Left lung (tissue), 10 donors: ENCODE data around the gene NXPE2. TPM values are rescaled to one million over a fixed set of nuclear protein-coding genes. Genes with fewer than 3 reads are reported as not detected.

Source experiments
- ATAC-seq: fragments of 200-7000 bp; cut with Tn5 transposase; one replicate; pipeline ENCODE4 v1.9.1; 2020; ENCODE audit warnings: moderate library complexity
- DNase-seq, 4 donors: peaks; one replicate each; pipeline ENCODE4 v3.0.0-alpha.2; 2013 to 2020
- H3K27ac ChIP-seq, 2 donors: fragments of 200-600 bp; sonication (generic) in 1 of 2; one replicate each; pipeline versions ENCODE4 v1.5.0 to v1.8.0; 2020 to 2021
- H3K27me3 ChIP-seq, 2 donors: fragments of 200-600 bp; sonication (generic) in 1 of 2; one replicate each; pipeline versions ENCODE4 v1.5.0 to v1.8.0; 2020 to 2021
- H3K36me3 ChIP-seq, 2 donors: fragments of 200-600 bp; sonication (generic) in 1 of 2; one replicate each; pipeline versions ENCODE4 v1.5.0 to v1.8.0; 2020 to 2021
- H3K4me1 ChIP-seq, 2 donors: fragments of 200-600 bp; one replicate each; pipeline ENCODE4 v1.8.0; 2021
- H3K4me3 ChIP-seq, 2 donors: fragments of 200-600 bp; sonication (generic) in 1 of 2; one replicate each; pipeline versions ENCODE4 v1.5.0 to v1.8.0; 2020 to 2021; ENCODE audit warnings: mild to moderate bottlenecking in 1 of 2
- H3K9me3 ChIP-seq, 2 donors: fragments of 200-600 bp; sonication (generic) in 1 of 2; one replicate each; pipeline versions ENCODE4 v1.5.0 to v1.8.0; 2020 to 2021
- intact Hi-C, 2 donors: fragments of 100-400 bp; cut with DNase I; formaldehyde crosslinking; loops; one replicate each; pipeline versions ENCODE4 v1.11.2 to v1.14.2; 2022
- polyA plus RNA-seq, 6 donors: library from polyadenylated mRNA; unstranded; fragments of 120-200 nt; gene quantifications; one replicate each; pipeline ENCODE4 v1.2.1, GENCODE V29; 2013; ENCODE audit not compliant: insufficient read length in 6 of 6
- total RNA-seq, 2 donors: library from RNA; stranded (reverse); fragmentation: NEBNext Ultra II Directional; extraction: Animal tissue kit (Norgen Biotek cat#: 25700); gene quantifications; one replicate each; pipeline ENCODE4 v1.2.1, GENCODE V29; 2021
- TF ChIP-seq, protein P1 (sequence below), 2 donors: fragments of 200-600 bp; sonication (generic) in 1 of 2; IDR thresholded peaks; one replicate each; pipeline versions ENCODE4 v1.5.0 to v1.8.0; 2021; ENCODE audit warnings: antibody characterized with exemption in 2 of 2
- donor health status: DM: no; HTN: yes; CAD: no.
- donor health status: DM: no; HTN: no; CAD: no.

The NXPE2 gene
- total and polyA plus RNA-seq, 8 donors = 0.17 to 0.36 (median 0.23) TPM; not detected in 1

GRCh38 chr11:114736806-114737205 is 58.5 kb downstream of the NXPE2 start:
- Histone ChIP-seq H3K4me3 (no peak overlapping the region), H3K27ac (no peak overlapping the region), H3K27me3 (no peaks in the 10 kb centered on the region), H3K36me3 (no peaks in the 10 kb centered on the region), H3K9me3 (peaks cover 0 to 3% of the 10 kb centered on the region in 2 donors), H3K4me1 (no peaks in the 10 kb centered on the region)
- ATAC-seq = no peak
- TF ChIP-seq, protein P1, sequence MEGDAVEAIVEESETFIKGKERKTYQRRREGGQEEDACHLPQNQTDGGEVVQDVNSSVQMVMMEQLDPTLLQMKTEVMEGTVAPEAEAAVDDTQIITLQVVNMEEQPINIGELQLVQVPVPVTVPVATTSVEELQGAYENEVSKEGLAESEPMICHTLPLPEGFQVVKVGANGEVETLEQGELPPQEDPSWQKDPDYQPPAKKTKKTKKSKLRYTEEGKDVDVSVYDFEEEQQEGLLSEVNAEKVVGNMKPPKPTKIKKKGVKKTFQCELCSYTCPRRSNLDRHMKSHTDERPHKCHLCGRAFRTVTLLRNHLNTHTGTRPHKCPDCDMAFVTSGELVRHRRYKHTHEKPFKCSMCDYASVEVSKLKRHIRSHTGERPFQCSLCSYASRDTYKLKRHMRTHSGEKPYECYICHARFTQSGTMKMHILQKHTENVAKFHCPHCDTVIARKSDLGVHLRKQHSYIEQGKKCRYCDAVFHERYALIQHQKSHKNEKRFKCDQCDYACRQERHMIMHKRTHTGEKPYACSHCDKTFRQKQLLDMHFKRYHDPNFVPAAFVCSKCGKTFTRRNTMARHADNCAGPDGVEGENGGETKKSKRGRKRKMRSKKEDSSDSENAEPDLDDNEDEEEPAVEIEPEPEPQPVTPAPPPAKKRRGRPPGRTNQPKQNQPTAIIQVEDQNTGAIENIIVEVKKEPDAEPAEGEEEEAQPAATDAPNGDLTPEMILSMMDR (IDR thresholded peaks at IDR 0.05) = no peak
- DNase-seq = no peak
- intact Hi-C loops = no loop called here

DNA sequence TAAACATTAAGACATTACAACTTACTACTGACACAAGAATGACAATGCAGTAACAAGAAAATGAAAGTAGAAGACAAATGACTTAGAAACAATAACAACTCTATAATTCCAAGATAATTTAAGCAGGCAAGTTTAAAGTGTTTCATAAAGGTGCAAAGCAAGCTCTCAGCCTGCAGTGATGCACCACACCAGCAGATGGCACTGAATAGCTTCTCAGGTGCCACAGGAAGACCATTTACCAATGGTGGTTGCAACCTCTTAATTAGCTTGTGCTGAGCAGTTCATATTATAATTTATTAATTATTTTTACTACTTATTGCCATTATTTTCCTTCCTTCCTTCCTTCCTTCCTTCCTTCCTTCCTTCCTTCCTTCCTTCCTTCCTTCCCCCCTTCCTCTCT is 60.6 kb downstream of the NXPE2 start:
- TF ChIP-seq, protein P1 (IDR thresholded peaks at IDR 0.05) = peak; percentile 71 to 73

GRCh38 chr11:114745150-114745671 is 66.9 kb downstream of the NXPE2 start:
- TF ChIP-seq, protein P1 (IDR thresholded peaks at IDR 0.05) = no peak
- ATAC-seq (no peak), DNase-seq (no peak)
- intact Hi-C loops = no loop called here
- H3K27ac ChIP-seq = no peak overlapping the region
- no peak overlapping the region for H3K4me3 ChIP-seq
- no peaks in the 10 kb centered on the region for H3K36me3 ChIP-seq
- H3K9me3 ChIP-seq = peaks cover 0 to 3% of the 10 kb centered on the region in 2 donors
- H3K27me3 ChIP-seq = no peaks in the 10 kb centered on the region
- no peaks in the 10 kb centered on the region for H3K4me1 ChIP-seq

More for the DNA sequence above, 60.6 kb downstream of the NXPE2 start:
- no peaks in the 10 kb centered on the region for H3K27me3 ChIP-seq
- peaks cover 0 to 3% of the 10 kb centered on the region in 2 donors for H3K9me3 ChIP-seq
- H3K27ac ChIP-seq = no peak overlapping the region
- no peaks in the 10 kb centered on the region for H3K36me3 ChIP-seq
- DNase-seq (peak in 1 of 4 donors; percentile 31), ATAC-seq (peak; percentile 93)
- H3K4me3 ChIP-seq = no peak overlapping the region
- intact Hi-C loops = no loop called here
- H3K4me1 ChIP-seq = no peaks in the 10 kb centered on the region

DNA sequence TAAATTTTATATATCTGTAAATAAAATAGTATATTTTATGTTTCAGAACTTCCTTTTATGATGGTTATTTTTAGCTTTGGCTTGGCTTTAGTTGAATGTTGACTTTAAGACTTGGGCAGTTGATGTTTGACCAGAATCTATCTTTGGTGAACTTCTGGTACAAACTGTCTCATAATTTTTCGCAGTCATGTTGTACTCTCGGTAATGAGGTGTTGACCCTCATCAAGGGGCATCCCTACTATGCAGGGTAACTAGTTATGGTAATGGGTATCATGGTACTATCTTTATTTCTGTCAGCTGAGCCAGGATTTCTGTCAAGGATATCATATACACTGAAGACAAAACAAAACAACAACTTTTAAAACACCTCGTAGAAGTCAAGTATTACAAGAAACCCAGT is 67.7 kb downstream of the NXPE2 start:
- no peaks in the 10 kb centered on the region for H3K36me3 ChIP-seq
- peaks cover 0 to 3% of the 10 kb centered on the region in 2 donors for H3K9me3 ChIP-seq
- DNase-seq (no peak), ATAC-seq (no peak)
- intact Hi-C loops = no loop called here
- TF ChIP-seq, protein P1 (IDR thresholded peaks at IDR 0.05) = no peak
- H3K4me3 ChIP-seq = no peak overlapping the region
- no peaks in the 10 kb centered on the region for H3K27me3 ChIP-seq
- no peaks in the 10 kb centered on the region for H3K4me1 ChIP-seq
- H3K27ac ChIP-seq = no peak overlapping the region

Other genes starting within 250 kb of the NXPE2 start
- 10 to 100 TPM; 77.0 to 97.1 TPM for gene REXO2, start 239.1 kb upstream of the NXPE2 start, total RNA-seq
- gene REXO2, start 239.1 kb upstream of the NXPE2 start, polyA plus RNA-seq = 100 to 1,000 TPM in 1 of 6 donors, 10 to 100 TPM in 5; 72.1 to 101 (median 86.0) TPM
- gene NXPE1, start 118.6 kb upstream of the NXPE2 start, total RNA-seq = not detected
- under 1 TPM in 2 of 6 donors, not detected in 4; 0.08 to 0.15 TPM for gene NXPE1, start 118.6 kb upstream of the NXPE2 start, polyA plus RNA-seq
- not detected for gene NXPE4, start 82.7 kb upstream of the NXPE2 start, total RNA-seq
- under 1 TPM in 1 of 6 donors, not detected in 5; 0.10 TPM for gene NXPE4, start 82.7 kb upstream of the NXPE2 start, polyA plus RNA-seq